Measurements from ENCODE around the gene CREM.

Gene CREM

DNA sequence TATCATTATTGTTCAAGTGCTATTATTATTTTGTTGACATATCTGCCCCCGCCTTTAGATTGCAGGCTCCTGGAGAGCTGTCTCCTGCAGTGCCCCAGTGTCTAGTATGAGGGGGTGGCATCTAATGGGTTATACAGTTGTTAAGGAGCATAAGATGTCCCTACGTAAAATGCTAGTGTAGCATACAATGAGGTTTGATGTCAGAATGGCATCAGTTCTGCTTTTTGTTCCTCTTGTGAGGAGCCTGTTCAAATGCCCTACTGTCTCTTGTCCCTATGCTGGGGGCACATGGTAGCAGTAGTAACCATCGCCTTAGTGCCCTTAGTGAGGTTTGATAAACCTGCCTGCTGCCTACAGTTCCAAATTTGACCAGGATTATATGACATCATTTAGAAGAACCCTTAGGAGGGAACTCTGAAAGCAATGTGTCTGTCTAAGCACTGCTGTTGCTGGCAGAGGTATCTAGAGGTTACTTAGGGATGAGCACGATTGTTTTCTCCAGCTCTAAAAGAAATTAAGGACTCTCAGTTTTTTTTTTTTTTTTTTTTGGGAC, 9.7 kb downstream of the CREM start:
- DNase-seq: no peak

DNA sequence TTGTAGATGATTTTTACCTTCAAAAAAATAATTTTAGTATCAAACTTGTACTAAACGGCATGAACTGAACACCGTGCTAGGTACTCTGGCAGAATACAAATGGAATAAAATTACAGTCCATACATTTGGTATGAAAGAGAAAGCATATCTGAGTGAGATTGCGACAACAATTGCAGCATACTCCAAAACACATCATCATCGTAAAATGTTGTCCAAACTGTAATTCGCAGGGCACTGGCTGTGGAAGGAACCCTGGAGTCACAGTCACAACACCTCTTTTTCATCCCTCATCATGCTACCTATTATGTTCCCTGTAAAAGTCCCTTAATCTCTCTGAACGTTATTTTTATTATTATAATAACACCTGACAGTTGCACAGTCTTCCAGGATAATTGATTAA, 13.5 kb downstream of the CREM start:
- DNase-seq: no peak

DNA sequence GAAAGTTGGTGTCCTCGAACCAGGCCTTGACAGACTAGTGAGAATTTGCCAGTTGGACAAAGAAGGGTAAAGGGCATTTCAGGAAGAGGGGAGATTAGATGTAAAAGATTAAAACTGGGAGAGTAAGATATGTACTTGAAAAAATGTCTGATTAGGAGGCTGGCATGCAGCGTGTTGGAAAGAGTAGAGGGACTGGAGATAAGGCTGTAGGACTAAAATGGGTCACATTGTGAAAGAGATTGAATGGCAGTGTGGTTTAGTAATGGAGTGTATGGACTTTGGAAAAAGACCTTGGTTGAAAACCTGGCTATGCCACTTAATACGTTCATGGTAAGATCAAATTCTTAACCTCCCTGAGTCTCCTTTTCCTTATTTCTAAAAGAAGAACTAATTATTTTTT, 14.1 kb downstream of the CREM start:
- DNase-seq: no peak

DNA sequence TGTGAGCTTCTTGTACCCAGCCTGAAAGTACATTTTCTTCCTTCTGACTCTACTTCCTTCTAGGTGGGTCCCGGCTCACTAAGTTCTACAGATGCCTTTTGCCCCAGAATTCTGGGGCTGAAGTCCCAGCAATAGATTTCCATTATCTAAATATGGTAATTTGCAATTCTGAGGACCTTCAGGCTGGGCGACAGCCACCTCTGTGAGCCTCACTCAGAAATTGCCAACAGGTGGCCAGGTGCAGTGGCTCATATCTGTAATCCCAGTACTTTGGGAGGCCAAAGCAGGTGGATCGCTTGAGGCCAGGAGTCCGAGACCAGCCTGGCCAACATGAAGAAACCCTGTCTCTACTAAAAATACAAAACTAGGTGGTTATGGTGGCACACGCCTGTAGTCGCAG, 23.7 kb downstream of the CREM start:
- no peak for DNase-seq

DNA sequence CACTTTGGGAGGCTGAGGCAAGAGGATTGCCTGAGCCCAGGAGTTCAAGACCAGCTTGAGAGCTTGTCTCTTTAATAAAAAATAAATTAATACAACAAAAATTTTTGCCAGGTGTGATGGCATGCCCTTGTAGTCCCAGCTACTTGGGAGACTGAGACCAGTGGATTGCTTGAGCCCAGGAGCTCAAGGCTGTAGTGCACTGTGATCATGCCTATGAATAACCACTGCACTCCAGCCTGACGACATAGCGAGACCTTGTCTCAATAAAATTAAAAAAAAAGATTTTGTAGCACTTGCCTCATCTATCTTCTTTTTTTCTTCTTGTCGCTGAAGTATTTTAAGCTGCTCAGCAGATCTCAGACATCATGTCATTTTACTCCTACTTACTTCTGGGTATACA, 26.3 kb downstream of the CREM start:
- no peak for DNase-seq

DNA sequence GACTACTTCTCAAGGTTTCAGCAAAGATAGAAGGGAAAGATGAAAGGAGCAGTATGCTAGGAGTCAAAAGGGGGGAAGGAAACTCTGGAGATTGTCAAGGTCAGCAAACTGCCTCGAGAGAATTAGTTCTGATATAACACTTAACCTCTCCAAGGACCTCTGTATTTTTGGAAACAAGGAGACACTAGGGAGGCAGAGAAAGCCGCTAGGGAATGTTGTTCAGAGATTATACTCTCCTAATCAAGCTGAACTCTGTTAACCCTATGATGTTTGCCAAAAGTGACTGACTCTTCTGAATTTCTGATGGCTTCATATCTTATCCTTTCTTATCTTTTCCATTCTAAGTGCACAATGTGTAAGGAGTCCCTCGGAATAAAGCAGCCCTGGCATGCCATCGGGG, 27.1 kb downstream of the CREM start:
- no peak for DNase-seq

DNA sequence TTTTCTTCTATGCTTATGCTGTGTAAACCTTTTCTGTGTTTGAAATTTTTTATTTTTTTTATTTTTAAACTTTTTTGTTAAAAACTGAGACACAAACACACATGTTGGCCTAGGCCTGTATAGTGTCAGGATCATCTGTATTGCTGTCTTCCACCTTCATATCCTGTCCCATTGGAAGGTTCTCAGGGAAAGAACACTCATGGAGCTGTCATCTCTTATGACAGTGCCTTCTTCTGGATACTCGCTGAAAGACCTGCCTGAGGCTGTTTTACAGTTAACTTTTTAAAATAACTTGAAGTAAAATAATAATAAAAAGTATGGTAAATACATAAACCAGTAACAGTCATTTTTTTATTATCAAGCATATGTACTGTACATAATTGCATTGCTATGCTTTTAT, 34.1 kb downstream of the CREM start:
- no peak for DNase-seq

DNA sequence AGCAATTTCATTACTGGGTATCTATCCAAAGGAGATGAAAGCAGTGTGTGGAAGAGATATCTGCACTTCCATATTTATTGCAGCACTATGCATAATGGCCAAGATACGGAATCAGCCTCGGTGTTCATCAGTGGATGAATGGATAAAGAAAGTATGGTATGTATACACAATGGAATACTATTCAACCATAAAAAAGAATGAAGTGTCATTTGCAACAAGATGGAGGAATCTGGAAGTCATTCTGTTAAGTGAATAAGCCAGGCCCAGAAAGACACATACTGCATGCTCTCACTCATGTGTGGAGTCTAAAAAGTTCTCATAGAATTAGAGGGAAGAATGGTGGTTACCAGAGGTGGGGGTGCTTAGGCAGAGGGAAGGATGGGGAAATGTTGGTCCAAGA, 35.3 kb downstream of the CREM start:
- DNase-seq: no peak

DNA sequence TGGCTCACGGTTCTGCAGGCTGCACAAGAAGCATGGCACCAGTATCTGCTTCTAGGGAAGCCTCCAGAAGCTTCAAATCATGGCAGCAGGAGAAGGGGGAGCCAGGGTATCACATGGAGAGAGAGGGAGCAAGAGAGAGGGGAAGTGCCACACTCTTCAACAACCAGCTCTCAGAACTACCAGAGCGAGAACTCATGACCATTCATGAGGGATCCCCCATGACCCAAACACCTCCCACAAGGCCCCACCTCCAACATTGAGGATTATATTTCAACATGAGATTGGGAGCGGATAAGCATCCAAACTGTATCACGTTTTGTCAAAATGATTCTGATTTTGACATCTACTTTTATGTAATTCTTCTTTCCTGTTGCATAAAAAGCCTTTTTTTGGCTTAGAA, 38.5 kb downstream of the CREM start:
- no peak for DNase-seq

DNA sequence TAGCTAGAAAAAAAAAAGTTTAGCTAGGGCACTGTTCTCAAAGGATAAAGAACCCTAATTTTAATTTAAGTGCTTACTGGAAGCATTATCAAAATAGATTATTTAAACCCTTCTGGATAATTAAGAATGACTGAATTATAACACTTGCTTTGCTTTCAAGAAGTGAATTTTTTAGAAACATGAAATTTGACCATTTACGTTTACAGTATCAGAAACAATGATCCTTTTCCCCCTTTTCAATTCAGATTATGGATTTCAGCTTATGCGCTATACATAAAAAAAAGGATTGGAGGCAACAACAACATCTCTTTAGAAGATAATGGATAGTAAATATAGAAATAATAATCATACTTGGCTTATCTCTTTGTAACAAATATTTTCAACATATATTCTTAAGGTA, 39.2 kb downstream of the CREM start:
- DNase-seq: no peak

DNA sequence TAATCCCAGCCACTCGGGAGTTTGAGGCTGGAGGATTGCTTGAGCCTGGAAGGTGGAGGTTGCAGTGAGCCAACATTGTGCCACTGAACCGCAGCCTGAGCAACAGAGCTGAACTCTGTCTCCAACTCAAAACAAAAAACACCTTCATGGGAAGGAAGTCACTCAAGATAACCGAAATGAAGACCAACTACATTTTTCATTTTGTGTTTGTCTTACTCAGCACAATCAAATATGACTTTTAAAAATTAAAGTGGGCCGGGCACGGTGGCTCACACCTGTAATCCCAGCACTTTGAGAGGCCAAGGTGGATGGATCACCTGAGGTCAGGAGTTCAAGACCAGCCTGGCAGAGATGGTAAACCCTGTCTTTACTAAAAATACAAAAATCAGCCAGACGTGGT, 40.0 kb downstream of the CREM start:
- DNase-seq: no peak

DNA sequence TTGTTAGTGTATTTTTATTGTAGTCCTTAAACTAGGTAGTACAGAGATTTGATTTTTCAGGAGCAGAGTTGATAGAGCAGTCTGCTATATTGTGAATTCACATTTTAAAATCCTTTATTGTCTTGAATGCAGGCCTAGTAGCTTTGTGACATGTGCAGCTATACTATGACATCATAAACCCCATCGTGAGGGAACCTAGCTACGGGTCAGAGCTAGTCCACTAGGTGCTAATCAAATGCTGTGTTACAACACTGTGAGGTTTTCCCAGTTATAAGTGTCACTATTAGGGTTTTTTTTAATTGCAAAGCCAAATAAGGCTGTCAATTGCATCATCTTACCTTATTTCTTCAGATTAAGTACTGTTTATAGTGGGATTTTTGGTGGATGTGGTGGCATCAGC, 40.7 kb downstream of the CREM start:
- DNase-seq: no peak

DNA sequence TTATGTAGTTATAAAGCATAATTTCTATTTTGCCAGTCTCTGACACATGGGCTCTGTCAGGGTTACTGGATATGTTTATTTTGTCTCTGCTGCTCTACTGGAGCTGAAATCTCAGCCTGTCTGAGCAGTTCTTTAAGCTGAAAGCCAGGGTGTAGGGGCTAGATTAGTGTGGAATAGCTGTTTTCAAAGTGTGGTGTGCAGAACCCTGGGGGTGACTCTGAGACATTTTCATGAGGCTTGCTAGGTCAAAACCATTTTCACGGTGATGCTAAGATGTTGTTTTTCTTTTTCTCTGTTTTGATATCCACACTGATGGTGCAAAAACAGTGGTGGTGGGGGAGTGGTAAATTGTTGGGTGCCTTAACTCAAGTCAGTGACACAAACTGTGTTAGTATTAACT, 45.5 kb downstream of the CREM start:
- no peak for DNase-seq

DNA sequence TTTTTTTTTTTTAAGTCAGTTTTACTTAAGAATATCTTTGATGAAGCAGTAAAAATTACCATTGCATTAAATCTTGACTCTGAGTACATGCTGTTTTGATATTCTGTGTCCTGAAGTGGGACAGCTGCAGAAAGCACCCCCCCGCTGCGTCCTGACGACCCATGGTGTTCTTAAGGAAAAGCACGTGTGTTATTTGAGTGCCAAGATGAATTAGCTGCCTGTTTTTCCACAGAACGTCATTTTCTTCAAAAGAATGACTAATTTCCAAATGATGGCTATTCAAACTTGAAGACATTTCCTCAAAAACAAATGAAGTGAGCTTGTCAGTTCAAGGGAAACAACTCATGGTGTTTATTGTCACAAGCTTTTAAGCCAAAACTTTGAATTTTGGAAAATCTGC, 45.9 kb downstream of the CREM start:
- no peak for DNase-seq

DNA sequence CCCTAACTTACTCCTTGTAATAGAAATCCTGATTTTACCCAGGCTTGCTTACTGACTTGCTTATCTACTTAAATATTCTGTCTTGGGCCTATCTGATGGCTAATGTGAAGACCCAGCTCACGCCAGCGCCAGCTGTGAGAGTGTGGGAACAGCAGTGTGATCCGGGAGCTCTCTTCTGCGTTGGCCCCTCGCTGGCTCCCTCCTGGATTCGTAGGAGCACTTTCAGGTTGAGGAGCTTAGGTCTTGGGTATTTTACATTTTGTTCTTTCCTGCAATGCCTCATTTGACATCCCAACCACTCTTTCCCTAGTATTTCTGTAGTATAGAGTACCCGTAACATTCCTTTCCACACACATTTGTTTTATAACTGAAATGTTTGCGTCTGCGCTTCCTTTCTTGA, 51.7 kb downstream of the CREM start:
- DNase-seq: no peak

DNA sequence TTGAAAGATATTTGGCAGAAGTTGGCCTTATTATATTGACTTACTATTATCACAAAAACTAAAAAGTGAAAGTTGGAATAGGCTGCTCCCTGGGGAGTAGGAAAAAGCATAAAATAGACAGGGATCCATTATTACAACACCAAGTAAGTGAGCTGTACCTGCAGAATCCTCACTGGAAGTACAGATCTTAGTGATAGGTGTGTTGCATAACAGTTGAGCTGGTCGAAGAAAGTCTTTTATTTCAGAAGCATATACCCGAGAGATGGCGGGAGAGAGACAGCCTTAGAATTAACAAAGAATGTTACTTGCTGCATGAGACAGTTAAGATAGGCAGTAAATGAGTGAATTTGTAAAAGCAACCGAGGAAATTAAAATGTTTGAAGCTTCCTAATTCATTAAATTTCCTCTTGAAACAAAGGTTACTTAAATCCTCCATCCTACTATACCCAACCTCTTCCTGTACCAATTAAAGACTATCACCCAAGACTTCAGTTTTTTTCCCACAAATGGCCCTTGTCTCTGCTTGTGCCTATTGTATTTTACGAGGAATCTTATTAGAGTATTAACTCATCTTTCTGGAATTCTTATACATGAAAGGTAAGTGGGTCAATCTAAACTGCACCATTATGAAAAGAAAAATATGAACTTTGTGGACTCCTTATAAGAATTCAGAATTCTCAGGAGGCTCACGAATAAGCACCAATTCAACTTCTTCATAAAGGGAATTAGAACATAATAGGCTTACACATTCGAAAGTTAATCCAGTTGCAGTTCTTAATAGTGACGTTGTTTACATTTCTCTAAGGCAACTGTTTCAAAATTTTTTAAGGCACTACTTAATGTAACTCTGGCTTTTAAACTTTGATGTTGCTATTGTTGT, 56.2 kb downstream of the CREM start:
- DNase-seq: no peak

DNA sequence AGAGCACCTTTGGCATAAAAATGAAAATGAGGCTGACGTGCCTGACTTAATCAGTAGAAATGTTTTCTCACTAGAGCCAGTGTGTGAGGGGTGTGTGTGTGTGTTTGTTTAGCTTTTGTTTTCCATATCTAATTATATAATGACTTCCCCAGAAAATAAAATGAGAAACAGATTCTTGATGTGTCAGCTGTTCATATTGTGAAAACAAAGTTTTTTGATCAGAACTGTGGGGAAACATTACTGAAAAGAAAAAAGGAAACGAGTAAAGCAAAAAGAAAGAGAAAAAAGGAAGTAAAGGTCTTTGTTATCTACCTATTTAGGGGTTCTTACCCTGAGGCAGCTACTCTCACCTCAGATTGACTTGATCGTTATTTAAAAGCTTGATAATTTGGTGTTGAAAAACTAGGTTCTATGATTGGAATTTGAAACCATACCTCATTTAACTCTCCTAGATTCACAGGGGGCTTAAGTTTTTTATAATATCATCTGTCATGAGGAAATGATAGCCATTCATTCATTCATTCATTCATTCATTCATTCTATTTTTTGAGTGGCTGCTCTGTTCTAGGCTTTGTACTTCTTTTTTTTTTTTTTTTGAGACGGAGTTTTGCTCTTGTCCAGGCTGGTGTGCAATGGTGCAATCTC, 58.0 kb downstream of the CREM start:
- DNase-seq: no peak

DNA sequence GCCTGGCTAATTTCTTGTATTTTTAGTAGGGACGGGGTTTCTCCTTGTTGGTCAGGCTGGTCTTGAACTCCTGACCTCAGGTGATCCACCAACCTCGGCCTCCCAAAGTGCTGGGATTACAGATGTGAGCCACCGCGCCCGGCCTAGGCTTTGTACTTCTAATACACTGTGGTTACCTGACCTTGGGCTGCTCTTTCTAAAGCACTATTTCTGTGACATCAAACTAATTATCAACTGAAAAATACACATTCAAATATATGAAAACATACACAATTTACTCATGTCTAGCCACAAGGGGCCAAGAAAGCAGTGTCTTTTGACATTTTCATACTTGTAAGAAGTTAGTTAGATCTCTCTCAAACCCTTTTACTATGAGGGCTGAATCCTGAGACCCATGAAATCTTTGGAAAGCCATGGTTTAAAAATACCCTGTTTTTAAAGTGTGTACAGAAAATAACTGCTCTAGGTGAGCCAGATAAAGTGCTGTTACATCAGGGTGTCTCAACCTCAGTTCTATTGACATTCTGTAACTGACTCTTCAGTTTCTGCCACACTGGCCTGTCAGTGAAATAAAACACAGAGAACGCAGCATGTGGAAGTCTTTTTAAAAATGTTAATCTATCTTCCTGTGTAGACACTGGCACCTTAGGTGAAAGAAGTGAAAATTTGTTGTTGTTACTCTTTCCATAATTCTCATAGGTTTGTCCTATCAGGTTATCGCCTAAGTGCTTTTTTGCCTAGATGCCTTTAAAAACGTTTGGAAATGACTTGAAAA, 58.8 kb downstream of the CREM start:
- DNase-seq: no peak

DNA sequence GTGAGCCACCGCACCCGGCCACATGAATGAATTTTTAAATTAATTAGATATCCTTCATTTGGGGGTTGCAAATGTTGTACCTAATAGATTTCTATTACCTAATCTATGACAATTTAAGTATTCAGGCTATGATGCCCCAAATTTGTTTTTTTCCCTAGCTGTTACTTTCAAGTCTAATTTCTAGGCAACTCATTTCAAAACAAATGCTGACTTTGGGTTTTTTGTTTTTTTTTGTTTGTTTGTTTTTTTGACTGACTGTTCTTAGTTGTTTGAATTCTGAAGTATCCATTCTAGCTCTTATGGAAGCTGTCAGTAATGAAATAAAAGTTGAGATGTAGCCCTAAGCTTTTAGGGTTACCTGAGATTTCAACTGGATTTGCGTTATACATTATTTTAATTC, 62.3 kb downstream of the CREM start:
- DNase-seq: no peak

DNA sequence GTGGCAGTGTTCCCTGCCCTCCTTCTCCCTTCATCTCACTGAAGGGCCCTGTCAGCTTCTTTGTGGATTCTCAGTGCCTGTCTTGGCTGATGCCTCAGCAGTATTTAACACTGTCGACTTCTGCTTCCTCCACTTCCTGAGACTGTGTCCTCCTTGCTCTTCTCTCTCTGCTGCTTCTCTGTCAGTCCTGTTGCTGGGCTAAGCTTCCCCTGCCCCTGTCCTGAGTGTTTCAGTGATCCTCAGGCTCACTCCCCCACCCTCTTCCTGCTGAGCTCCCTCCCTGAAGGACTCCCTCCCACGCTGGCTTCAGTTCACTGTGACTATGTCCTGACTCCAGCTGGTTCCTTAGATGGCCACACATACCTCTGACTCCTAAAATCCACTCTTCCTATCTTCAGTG, 64.9 kb downstream of the CREM start:
- no peak for DNase-seq

DNA sequence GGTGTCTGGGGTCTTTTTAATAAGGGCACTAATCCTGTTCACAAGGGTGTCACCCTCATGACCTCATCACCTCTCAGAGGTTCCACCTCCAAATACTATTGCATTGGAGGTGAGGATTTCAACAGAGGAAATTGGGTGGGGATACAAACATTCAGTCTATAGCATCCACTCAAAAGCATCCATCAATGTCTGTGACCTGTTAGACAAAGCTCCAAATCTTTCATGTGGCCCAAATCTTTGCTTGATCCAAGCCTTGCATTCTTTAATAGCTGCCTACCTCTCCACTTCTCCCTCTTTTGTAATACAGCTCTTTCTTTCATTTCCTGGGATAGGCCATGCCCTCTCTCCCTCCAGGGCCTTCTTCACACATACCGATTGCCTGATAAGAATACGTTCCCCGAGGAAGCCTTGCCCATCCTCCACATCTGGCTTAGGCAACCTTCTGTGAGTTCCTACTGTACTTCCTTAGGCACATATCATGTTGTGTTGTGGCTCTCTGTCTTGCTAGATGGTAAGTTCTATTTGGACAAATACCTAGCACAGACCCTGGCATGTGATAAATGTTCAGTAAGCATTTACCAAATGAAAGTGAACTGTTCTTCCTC, 66.1 kb downstream of the CREM start:
- no peak for DNase-seq

DNA sequence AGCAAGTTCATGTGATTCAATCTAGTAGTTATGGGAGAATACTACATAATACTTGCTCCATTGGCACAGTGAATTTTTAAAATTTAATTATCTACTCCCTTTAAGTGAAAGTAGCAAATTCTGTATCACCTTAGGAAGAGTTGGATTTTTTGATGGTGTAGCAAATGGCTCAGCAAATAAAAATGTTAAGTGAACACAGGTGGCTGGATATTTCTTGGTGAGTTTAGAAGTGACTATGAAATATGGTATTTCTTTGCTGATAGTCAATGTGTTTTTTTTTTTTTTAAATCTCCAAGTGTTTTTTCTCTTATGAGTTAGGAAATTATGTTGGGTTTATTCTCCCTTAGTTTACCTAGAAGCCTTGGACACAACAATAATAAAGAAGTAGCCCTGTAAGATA, 67.8 kb downstream of the CREM start:
- no peak for DNase-seq

DNA sequence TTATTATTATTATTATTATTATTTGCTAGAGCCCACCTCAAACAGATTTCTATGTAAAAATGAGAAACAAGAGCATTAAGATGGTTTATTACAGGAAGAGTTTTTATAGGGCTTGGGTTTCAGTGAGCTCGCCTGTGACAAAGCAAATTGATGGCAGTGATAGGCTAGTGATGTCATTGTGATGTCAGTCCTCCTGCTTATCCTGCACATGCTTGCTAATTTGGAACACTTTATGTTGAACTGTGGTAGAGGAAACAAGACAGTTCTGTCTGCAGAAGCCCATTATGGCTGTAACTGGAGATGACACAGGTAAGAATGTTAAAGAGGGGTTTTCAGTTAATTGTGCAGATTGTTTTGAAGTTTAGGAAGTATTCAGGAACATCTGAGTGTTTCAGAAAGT, 68.3 kb downstream of the CREM start:
- no peak for DNase-seq
